Measurements from ENCODE around the gene AMHR2.
"Not testable (repeated sequence)": the region's sequence is repeated elsewhere in the genome, so short reads cannot be mapped to it uniquely, and the experiment has no call there.

- TF ChIP-seq, protein P1, sequence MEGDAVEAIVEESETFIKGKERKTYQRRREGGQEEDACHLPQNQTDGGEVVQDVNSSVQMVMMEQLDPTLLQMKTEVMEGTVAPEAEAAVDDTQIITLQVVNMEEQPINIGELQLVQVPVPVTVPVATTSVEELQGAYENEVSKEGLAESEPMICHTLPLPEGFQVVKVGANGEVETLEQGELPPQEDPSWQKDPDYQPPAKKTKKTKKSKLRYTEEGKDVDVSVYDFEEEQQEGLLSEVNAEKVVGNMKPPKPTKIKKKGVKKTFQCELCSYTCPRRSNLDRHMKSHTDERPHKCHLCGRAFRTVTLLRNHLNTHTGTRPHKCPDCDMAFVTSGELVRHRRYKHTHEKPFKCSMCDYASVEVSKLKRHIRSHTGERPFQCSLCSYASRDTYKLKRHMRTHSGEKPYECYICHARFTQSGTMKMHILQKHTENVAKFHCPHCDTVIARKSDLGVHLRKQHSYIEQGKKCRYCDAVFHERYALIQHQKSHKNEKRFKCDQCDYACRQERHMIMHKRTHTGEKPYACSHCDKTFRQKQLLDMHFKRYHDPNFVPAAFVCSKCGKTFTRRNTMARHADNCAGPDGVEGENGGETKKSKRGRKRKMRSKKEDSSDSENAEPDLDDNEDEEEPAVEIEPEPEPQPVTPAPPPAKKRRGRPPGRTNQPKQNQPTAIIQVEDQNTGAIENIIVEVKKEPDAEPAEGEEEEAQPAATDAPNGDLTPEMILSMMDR (IDR thresholded peaks at IDR 0.05), result not testable (repeated sequence)
- not testable (repeated sequence) for TF ChIP-seq POLR2A (IDR thresholded peaks at IDR 0.05)
Measured at GRCh38 chr12:53422247-53422646, 1.4 kb upstream of the AMHR2 start.
